ENCODE results near the gene NAIF1.

- TF ChIP-seq POLR2A (IDR thresholded peaks at IDR 0.05) = no peak
- TF ChIP-seq, protein P1, sequence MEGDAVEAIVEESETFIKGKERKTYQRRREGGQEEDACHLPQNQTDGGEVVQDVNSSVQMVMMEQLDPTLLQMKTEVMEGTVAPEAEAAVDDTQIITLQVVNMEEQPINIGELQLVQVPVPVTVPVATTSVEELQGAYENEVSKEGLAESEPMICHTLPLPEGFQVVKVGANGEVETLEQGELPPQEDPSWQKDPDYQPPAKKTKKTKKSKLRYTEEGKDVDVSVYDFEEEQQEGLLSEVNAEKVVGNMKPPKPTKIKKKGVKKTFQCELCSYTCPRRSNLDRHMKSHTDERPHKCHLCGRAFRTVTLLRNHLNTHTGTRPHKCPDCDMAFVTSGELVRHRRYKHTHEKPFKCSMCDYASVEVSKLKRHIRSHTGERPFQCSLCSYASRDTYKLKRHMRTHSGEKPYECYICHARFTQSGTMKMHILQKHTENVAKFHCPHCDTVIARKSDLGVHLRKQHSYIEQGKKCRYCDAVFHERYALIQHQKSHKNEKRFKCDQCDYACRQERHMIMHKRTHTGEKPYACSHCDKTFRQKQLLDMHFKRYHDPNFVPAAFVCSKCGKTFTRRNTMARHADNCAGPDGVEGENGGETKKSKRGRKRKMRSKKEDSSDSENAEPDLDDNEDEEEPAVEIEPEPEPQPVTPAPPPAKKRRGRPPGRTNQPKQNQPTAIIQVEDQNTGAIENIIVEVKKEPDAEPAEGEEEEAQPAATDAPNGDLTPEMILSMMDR (IDR thresholded peaks at IDR 0.05 in 4 of 5, conservative IDR thresholded peaks at IDR 0.05 in 1 of 5) = no peak
Observed at GRCh38 chr9:128081056-128081455, 13.9 kb upstream of the NAIF1 start.
